Measurements from ENCODE around the gene SLC6A18. TPM values are rescaled to one million over a fixed set of nuclear protein-coding genes. Genes with fewer than 3 reads are reported as not detected.

The SLC6A18 gene
- total and polyA plus RNA-seq, 2 of the 13 experiments (the other 11 are each of a cell fraction or from before 2014, with no cell fraction given) = not detected

- TF ChIP-seq NR2F6 (IDR thresholded peaks at IDR 0.05) (peak; percentile 78), NR2F6 (CRISPR knock-in tag; IDR thresholded peaks at IDR 0.05) (peak; percentile 83), ZNF766 (CRISPR knock-in tag; IDR thresholded peaks at IDR 0.05; ENCODE audit: borderline replicate concordance) (no peak), ZNF800 (CRISPR knock-in tag; IDR thresholded peaks at IDR 0.05) (0 out of 2 replicates have a peak, but pooled peaks have one; percentile 11), SOX5 (CRISPR knock-in tag; IDR thresholded peaks at IDR 0.05; ENCODE audit: borderline replicate concordance) (peak; percentile 48; the same call in 1 of the 2 replicates), CBFB (CRISPR knock-in tag; IDR thresholded peaks at IDR 0.05) (peak; percentile 24; the same call in 1 of the 2 replicates), ZNF572 (CRISPR knock-in tag; IDR thresholded peaks at IDR 0.05) (no peak), SOX6 (IDR thresholded peaks at IDR 0.05) (no peak), SOX6 (CRISPR knock-in tag; IDR thresholded peaks at IDR 0.05) (peak; percentile 8; the same call in 1 of the 2 replicates), FOXP4 (CRISPR knock-in tag; IDR thresholded peaks at IDR 0.05) (no peak), ZNF468 (CRISPR knock-in tag; IDR thresholded peaks at IDR 0.05) (no peak), GMEB2 (CRISPR knock-in tag; IDR thresholded peaks at IDR 0.05; ENCODE audit: low read depth) (no peak), HNF4G (IDR thresholded peaks at IDR 0.05; ENCODE audit: borderline replicate concordance, low read depth, low read length) (peak; percentile 35; the same call in 1 of the 2 replicates), HNF4G (CRISPR knock-in tag; IDR thresholded peaks at IDR 0.05; ENCODE audit: borderline replicate concordance, low read depth) (no peak), PAXIP1 (CRISPR knock-in tag; conservative IDR thresholded peaks at IDR 0.05) (peak; percentile 47; the same call in 1 of the 2 replicates), ZSCAN25 (CRISPR knock-in tag; IDR thresholded peaks at IDR 0.05) (peak; percentile 77; the same call in 1 of the 2 replicates), EP300 (IDR thresholded peaks at IDR 0.05; ENCODE audit: low read depth in 2 of 2, low read length in 2 of 2) (peak in 1 of 2 experiments; percentile 42; a peak in 1 of 4 replicates), EP300 (CRISPR knock-in tag; IDR thresholded peaks at IDR 0.05; ENCODE audit: borderline replicate concordance) (no peak), NR0B2 (CRISPR knock-in tag; IDR thresholded peaks at IDR 0.05) (no peak)
Observed at GRCh38 chr5:1186351-1187233, 38.6 kb upstream of the SLC6A18 start (continued).

All from HepG2 (cell line).